T1000 (cell line): ENCODE measurements around the gene NAV2.
"Not testable (repeated sequence)": the region's sequence is repeated elsewhere in the genome, so short reads cannot be mapped to it uniquely, and the experiment has no call there.

ENCODE experiments used
- DNase-seq: peaks from one replicate; lab custom pipeline; 2025; ENCODE audit warnings: mixed read lengths; lab: John Stamatoyannopoulos, UW

Gene NAV2

GRCh38 chr11:19895776-19896175 is 183.1 kb downstream of the NAV2 start:
- DNase-seq, result no peak

DNA sequence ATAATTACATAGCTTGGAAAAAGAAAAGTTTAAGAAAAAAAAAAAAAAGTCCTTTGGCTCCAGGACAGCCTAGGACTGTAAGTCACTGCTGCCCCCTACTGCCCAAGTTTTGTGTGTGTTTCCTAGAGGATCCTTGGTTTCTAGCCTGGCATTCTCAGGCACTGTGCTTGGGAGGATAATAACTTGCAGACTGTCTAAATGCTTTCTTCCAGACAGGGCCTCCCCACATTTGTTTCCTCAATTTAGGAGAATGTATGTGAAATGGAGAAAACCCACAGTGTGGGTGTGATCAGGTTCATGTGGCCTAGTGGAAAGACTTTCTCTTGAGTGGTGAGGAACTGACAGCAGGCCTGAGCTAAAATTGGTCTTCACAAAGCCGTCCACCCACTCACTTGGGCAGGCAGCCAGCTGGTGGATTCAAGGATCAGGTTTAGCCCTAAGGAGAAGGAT is 191.0 kb downstream of the NAV2 start:
- peak; percentile 50 for DNase-seq

DNA sequence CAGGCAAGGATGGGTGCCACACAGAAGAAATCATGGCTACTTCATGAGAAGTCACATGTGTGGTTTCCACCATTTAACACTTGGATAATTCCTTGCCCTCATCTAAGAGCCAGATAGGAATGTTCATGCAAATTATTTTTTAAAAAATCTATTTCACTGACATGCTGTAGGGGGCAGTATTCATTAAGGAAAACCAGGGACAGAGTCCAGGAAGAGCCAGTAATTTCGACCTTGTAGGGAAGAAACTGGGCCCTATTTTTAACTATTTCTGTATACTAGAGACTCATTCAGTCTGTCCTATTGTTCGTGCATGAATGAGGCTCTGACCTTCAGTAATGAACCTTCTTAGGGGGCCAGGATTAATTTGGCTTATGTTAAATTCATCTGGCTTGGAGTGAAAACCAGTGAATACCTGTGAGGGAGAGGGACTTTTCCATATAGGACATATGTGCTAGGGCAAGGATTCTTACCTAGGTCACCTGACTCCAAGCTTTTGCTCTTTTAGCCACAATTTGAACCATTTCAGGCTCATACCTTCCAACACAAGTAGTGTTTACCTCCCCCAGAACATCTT is 192.7 kb downstream of the NAV2 start:
- no peak for DNase-seq

DNA sequence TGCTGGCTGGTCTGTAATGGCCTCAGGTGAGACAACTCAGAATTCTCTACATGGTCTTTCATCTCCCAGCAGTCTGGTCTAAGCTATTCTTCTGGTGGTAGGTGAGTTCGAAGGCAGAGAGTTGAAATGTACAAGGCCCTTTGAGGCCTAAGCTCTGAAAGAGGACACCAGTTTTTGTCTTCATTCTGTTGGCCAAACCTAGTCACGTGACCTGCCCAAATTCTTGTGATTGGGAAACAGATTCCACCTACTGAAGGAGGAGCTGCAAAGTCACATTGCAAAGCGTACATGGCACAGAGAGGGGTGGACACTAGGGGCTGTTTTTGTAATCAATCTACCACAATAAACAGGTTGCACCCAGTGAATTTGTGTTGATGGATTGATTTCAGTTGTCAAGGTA is 193.5 kb downstream of the NAV2 start:
- no peak for DNase-seq

DNA sequence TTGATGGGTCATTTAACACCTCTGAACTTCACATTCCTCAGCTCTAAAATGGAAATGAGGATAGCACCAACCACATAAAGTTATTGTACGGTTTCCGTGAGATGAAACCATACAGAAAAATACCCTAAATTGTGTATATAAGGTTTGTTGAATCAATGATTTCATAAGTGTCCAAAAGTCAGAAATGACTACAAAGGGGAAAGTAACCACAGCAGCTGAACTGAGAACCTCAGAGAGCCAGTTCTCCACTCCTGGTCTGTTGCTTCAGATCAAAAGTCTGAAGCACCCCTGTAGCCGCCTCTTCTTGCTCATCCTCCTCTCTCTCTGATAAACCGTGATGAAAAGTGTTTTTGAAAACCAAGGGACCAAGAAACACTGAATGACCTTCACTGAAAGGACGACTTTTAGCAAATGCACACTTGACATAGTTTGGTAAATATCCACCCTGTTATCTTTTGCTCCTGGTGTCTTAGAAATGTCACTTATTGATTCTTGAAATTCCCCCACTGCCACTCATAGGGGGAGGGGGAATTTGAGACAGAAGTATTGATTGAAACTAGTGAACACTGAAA is 194.5 kb downstream of the NAV2 start:
- no peak for DNase-seq

- DNase-seq, result no peak
These were observed 195.2 kb downstream of the NAV2 start for GRCh38 chr11:19907839-19908238.

- DNase-seq, result no peak
These were observed 198.3 kb downstream of the NAV2 start for GRCh38 chr11:19910931-19911330.

DNA sequence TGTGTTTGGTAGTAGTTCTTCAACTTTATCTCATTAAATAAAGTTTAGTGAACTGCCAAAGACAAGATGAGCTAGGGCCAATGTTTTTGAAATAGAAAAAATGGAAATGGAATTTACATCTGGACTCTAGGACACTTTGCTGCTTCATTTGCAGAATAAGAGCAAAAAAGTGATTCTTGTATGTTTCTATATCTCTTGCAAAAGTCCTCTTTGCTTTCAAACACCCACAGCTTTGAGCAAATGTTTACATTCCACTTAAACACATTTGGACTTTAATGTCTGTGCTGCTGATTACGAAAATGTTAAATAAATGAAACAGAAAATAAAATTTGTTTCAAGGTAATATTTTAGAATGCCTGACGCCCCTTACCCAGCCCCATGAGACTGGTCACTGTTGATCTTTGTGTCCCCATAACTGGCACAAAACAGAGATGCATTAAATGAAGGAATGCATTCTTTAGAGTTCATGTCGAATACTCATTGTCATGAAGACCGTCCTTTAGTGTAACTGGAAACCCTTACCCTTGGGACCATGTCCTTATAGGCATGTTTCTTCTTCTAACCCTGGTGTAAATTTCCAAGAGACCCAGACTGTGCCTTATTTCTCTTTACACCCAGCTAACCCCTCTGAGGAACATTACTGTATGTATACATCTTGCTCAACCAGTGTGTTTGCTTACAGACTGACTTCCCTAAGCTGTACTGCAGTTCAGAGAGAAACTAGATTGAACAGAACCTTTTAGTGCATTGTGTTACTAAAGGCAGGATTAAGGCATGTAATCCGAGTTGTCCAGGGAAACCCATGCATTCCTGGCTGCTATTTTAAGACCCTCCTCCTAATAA is 199.7 kb downstream of the NAV2 start:
- DNase-seq, result no peak

- DNase-seq, result no peak
These were observed 200.6 kb downstream of the NAV2 start for GRCh38 chr11:19912958-19913892.

GRCh38 chr11:19913893-19914249 is 201.2 kb downstream of the NAV2 start:
- DNase-seq, result no peak

DNA sequence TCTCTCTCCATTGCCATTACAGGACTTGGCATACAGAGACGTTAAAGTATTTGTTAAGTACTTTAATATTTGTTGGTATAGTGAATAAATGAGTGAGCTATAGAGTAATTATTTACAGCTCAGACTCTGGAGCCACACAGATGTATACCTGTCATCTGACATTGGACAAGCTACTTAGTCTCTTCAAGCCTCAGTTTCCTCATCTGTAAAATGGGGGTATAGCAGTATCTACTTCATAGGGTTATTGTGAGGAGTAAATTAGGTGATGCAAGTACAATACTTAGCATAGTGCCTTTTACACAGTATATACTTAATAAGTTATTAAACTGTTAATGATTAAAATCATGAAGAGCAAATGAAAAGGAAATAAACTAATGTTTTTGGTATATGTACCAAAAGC is 203.2 kb downstream of the NAV2 start:
- DNase-seq, result no peak

DNA sequence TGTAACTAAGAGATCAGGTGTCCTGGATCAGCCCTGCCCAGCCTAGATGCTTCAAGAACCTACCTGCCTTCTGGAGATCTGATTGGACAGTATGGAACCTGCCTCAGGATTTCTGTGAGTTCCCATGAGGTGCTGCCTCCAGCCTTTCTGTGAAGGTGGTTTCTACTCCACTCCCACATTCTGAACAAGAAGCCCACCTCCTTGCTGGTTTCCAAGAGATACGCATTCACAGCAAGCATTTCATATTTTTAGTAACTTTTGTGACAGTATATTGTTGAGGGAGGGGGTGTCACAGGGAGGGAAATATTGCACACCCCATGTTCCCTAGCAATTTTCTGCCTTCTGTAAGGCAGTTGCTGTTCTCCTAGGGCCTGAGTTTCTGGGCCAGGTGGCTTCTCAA is 204.4 kb downstream of the NAV2 start:
- no peak for DNase-seq

DNA sequence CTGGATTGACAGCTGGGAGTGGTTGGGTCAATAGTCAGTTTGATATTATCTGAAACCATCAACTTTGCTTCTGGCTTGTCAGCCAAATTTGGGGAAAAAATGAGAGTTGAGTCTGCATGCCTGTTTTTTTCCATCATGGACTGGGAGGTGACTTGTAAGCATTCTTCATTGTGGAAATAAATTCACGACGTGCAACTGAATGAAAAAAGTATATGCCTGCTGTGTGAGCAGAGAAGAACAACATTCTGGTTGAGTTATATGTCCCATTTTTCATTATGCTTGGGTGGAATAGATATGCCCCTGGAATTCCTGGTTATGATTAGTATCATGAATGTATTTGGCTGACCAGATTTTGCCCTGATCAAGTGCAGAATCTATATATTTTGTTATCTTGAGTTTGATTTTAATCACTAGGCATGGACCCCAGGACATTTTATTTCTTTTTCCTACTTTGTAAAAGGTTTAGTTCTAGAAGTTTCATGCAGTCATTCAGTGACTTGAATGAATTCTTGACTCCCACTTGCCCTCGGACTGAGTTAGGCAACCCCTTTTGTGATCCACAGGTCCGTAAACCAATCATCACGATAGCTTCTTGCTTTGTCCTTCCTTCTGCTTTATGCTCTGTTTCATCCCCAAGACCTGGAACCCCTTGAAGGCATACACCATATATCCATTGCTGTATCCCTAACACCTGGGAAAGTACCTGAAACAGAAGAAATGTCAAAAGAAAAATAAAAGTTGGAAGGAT is 205.8 kb downstream of the NAV2 start:
- DNase-seq, result no peak

DNA sequence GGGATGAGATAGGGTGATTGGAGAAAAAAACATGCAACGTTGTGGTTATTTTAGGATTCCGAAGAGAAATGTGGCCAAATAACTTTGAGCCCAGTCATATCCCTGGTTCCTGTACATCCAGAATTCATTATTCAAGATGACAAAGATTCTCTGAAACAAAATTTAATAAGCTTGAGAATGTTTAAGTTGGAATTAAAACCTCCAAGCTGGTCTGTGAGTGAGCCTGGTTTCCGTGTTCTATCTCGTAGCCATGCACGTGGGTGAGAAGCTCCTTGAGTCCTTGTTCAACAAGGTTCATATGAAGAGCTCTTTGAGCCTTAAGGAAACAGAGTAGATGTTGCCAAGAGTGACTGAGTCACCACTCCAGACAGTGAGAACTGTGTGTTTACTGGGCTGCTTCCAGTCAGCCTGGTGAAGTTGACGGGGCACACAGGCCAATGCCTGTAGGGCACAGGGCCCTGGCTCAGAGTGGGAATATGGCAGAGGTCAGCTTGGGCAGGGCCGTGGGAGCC is 206.5 kb downstream of the NAV2 start:
- DNase-seq, result peak; percentile 58

DNA sequence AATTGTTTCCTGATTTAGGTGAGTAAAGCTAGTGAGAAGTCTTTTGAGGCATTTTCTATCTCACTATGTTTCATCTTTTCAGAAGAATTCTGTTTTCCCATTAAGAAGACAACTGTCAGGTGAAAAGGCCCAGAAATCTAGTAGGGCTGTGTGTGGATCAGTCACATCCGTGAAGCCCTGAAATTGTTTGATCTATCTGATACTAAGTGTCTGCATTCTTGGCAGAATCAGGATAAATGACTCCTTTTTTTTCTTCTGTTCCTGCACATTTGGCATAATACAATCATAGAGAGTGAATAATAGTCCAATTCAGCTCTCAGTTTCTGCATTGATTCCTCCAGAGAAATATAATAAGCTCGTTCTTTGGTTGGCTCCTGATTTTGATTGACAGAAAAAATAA is 208.3 kb downstream of the NAV2 start:
- no peak for DNase-seq

GRCh38 chr11:19921976-19922688 is 209.5 kb downstream of the NAV2 start:
- no peak for DNase-seq

- no peak for DNase-seq
These were observed 210.0 kb downstream of the NAV2 start for GRCh38 chr11:19922689-19923035.

DNA sequence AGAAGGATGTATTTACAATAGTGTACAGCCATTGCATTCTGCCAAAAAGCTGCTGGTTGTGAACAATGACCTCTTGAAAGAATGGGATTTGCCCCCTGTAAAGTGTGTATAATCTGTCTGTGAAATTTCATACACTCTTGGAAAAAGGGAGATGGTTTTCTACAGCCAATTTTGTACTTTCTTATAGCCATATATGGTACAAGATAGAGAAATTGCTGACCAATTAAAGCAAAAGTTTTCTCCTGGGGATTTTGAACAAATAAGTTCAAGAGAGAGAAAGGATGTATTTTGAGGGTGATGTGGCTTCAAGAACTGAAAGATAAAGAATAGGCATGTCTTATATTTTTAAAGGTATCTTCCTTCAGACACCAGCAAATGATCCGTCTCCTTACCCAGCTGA is 211.0 kb downstream of the NAV2 start:
- DNase-seq, result no peak

DNA sequence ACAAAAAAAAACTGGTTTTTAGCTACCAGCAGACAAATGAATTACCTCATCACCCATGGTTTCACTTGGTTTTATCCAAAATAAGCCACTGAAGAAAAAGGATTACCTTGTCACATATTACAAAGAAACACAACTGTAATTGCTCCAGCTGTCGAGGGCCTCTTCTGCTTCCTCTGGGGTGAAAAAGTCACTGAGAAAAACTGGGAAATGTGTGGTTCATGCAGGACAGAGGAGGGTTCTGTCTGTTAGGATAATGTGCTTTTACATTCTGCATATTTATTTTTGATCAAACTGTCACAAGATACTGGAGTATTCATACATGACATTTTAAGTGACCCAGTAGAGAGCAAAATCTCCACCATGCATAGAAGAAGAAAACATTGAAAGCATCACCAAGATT is 211.7 kb downstream of the NAV2 start:
- DNase-seq, result no peak

DNA sequence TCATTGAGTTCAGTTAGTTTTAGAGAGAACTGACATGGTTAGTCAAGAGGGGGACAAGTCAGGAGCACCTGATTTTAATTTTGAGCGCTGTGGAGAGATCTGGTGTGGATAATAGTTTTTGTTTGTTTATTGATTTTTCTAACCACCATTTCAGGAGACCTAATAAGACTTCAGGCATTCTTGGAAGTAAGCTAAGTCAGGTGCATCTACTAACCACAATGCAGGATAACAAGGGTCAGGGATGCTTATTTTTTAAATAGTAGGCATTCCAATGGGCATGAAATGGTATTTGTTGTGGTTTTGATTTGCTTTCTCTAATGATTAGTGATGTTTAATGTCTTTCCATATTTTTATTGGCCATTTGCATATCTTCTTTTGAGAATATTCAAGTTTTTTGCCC is 212.1 kb downstream of the NAV2 start:
- DNase-seq, result no peak

DNA sequence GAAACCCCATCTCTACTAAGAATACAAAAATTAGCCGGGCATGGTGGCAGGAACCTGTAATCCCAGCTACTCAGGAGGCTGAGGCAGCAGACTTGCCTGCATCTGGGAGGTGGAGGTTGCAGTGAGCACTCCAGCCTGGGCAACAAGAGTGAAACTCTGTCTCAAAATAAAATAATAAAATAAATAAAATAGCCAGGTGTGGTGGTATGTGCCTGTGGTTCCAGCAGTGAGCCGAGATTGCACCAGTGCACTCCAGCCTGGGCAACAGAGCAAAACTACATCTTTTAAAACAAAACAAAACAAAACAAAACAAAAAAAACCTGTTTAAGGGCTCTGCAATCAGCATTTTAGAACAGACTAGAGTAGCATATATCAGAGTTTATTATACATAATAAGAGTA is 214.8 kb downstream of the NAV2 start:
- DNase-seq, result not testable (repeated sequence)
